IMR-90 (cell line): ENCODE data around the gene SEBOX. TPM values are rescaled to one million over a fixed set of nuclear protein-coding genes. Genes with fewer than 3 reads are reported as not detected.

Experiments
- ATAC-seq: fragments of 200-7000 bp; cut with Tn5 transposase; 2 replicates; pipeline ENCODE4 v1.9.1; 2020; ENCODE audit warnings: low read depth, mild to moderate bottlenecking, moderate library complexity
- BruUV-seq: library from RNA; stranded (reverse); fragments of 400-500 nt; replicated peaks from 2 replicates; lab custom pipeline; 2021; lab: Mats Ljungman, UMichigan
- CTCF ChIA-PET: fragments of 300-600 bp; formaldehyde crosslinking; extraction: SDS; loops from one replicate; lab custom pipeline; 2021; ENCODE audit warnings: antibody characterized with exemption; lab: Yijun Ruan, JAX
- POLR2A ChIA-PET: fragments of 300-600 bp; sonication (Branson Sonifier 250); formaldehyde crosslinking; loops from one replicate; lab custom pipeline; 2022; ENCODE audit warnings: antibody characterized with exemption; ENCODE audit not compliant: unreplicated experiment; lab: Charles Lee
- DNase-seq: peaks from one replicate; pipeline ENCODE4 v3.0.0; 2013
- H2AFZ ChIP-seq: replicated peaks from 2 replicates; pipeline ENCODE3; 2013; ENCODE audit warnings: low read length, mild to moderate bottlenecking; ENCODE audit not compliant: poor library complexity
- H2AK5ac ChIP-seq: 2 replicates; pipeline ENCODE4 v1.6.1; 2013; ENCODE audit warnings: low read depth, low read length, inconsistent platforms
- H2AK9ac ChIP-seq: replicated peaks from 2 replicates; pipeline ENCODE3; 2013; ENCODE audit warnings: mild to moderate bottlenecking, low read depth, low read length, moderate library complexity; ENCODE audit not compliant: poor library complexity
- H2BK120ac ChIP-seq: 2 replicates; pipeline ENCODE4 v1.6.1; 2013; ENCODE audit warnings: low read depth, low read length, inconsistent platforms
- H2BK15ac ChIP-seq: 3 replicates; pipeline ENCODE4 v1.6.1; 2013; ENCODE audit warnings: low read depth, low read length, inconsistent platforms
- H2BK20ac ChIP-seq: 2 replicates; pipeline ENCODE4 v1.6.1; 2013; ENCODE audit warnings: low read depth, mild to moderate bottlenecking, inconsistent platforms, low read length, moderate library complexity
- H2BK5ac ChIP-seq: 2 replicates; pipeline ENCODE4 v1.6.1; 2013; ENCODE audit warnings: mild to moderate bottlenecking, low read depth, low read length, inconsistent platforms; ENCODE audit not compliant: poor library complexity, severe bottlenecking
- H3K14ac ChIP-seq: replicated peaks from 2 replicates; pipeline ENCODE4 v1.6.1; 2013; ENCODE audit warnings: low read depth, low read length, inconsistent platforms
- H3K18ac ChIP-seq: 2 replicates; pipeline ENCODE4 v1.6.1; 2013; ENCODE audit warnings: low read depth, low read length, control low read depth
- H3K23ac ChIP-seq: 2 replicates; pipeline ENCODE4 v1.6.1; 2013; ENCODE audit warnings: low read depth, low read length, inconsistent platforms
- H3K27ac ChIP-seq: 2 replicates; pipeline ENCODE4 v1.5.1; 2013; ENCODE audit warnings: mild to moderate bottlenecking, control low read depth, low read length; ENCODE audit not compliant: insufficient read depth
- H3K27me3 ChIP-seq: 2 replicates; pipeline ENCODE4 v1.6.1; 2013; ENCODE audit warnings: low read length; ENCODE audit not compliant: control insufficient read depth, insufficient read depth
- H3K36me3 ChIP-seq: 2 replicates; pipeline ENCODE4 v1.6.1; 2013; ENCODE audit warnings: low read length, mixed read lengths; ENCODE audit not compliant: control insufficient read depth, insufficient read depth
- H3K4ac ChIP-seq: 2 replicates; pipeline ENCODE4 v1.6.1; 2013; ENCODE audit warnings: low read depth, low read length, inconsistent platforms
- H3K4me1 ChIP-seq: 2 replicates; pipeline ENCODE4 v1.6.1; 2013; ENCODE audit warnings: low read length, mixed read lengths; ENCODE audit not compliant: control insufficient read depth, insufficient read depth
- H3K4me2 ChIP-seq: 2 replicates; pipeline ENCODE4 v1.6.1; 2013; ENCODE audit warnings: low read depth, mild to moderate bottlenecking, control low read depth, low read length, moderate library complexity
- H3K4me3 ChIP-seq: 2 replicates; pipeline ENCODE4 v1.5.1; 2013; ENCODE audit warnings: low read depth, mild to moderate bottlenecking, control low read depth, low read length, moderate library complexity; ENCODE audit not compliant: insufficient read depth
- H3K56ac ChIP-seq: 2 replicates; pipeline ENCODE4 v1.6.1; 2013; ENCODE audit warnings: low read length, inconsistent platforms; ENCODE audit not compliant: insufficient read depth; ENCODE audit errors: extremely low read depth
- H3K79me1 ChIP-seq, 2 experiments: 2 replicates each; pipeline ENCODE4 v1.6.1; 2013; ENCODE audit warnings: low read length in 2 of 2, inconsistent platforms in 1 of 2, low read depth in 1 of 2
- H3K9ac ChIP-seq: 2 replicates; pipeline ENCODE4 v1.6.1; 2013; ENCODE audit warnings: low read depth, low read length, control low read depth
- H3K9me1 ChIP-seq: 2 replicates; pipeline ENCODE4 v1.6.1; 2013; ENCODE audit warnings: low read length, inconsistent platforms; ENCODE audit not compliant: insufficient read depth
- H3K9me3 ChIP-seq: 2 replicates; pipeline ENCODE4 v1.6.1; 2013; ENCODE audit warnings: low read length; ENCODE audit not compliant: control insufficient read depth, insufficient read depth
- H4K20me1 ChIP-seq: 2 replicates; pipeline ENCODE4 v1.6.1; 2013; ENCODE audit warnings: low read length, inconsistent platforms; ENCODE audit not compliant: insufficient read depth
- H4K5ac ChIP-seq: 2 replicates; pipeline ENCODE4 v1.6.1; 2013; ENCODE audit warnings: mild to moderate bottlenecking, low read depth, low read length, control low read depth
- H4K8ac ChIP-seq, 2 experiments: 2 replicates each; pipeline ENCODE4 v1.6.1; 2013; ENCODE audit warnings: low read depth in 2 of 2, low read length in 2 of 2, control low read depth in 1 of 2, inconsistent platforms in 1 of 2
- H4K91ac ChIP-seq: 2 replicates; pipeline ENCODE4 v1.6.1; 2013; ENCODE audit warnings: low read depth, low read length, inconsistent platforms; ENCODE audit not compliant: insufficient read depth
- CEBPB ChIP-seq: IDR thresholded peaks from 2 replicates; pipeline ENCODE4 v1.6.1; 2012; ENCODE audit warnings: low read depth, low read length, improper control_type of control experiment
- CHD1 ChIP-seq: IDR thresholded peaks from 2 replicates; pipeline ENCODE4 v1.6.1; 2012; ENCODE audit warnings: low read depth, low read length, improper control_type of control experiment
- FOS ChIP-seq: fragments of 150-350 bp; IDR thresholded peaks from 2 replicates; pipeline ENCODE4 v1.6.1; 2016; ENCODE audit warnings: low read depth, low read length
- MAZ ChIP-seq: IDR thresholded peaks from 2 replicates; pipeline ENCODE4 v1.6.1; 2012; ENCODE audit warnings: low read depth, mild to moderate bottlenecking, low read length, improper control_type of control experiment, moderate library complexity, borderline replicate concordance
- NFE2L2 ChIP-seq: fragments of 150-350 bp; IDR thresholded peaks from 2 replicates; pipeline ENCODE4 v1.6.1; 2016; ENCODE audit warnings: low read depth, mild to moderate bottlenecking, low read length
- POLR2A ChIP-seq: IDR thresholded peaks from 2 replicates; pipeline ENCODE4 v1.6.1; 2012; ENCODE audit warnings: mild to moderate bottlenecking, low read depth, low read length
- RAD21 ChIP-seq: IDR thresholded peaks from 2 replicates; pipeline ENCODE4 v1.6.1; 2012; ENCODE audit warnings: low read length, improper control_type of control experiment
- SMC3 ChIP-seq: fragments of 150-350 bp; IDR thresholded peaks from 2 replicates; pipeline ENCODE4 v1.6.1; 2016; ENCODE audit warnings: low read depth, mild to moderate bottlenecking, antibody characterized with exemption, low read length, moderate library complexity
- WGBS, 2 experiments: methylation state at CpG; one replicate each; pipeline versions ENCODE4 v1.1.5 to v1.1.7; 2013; ENCODE audit warnings: missing lambda C conversion rate in 2 of 2; ENCODE audit not compliant: insufficient read length in 1 of 2; ENCODE audit errors: extremely low coverage in 2 of 2; 5-methylcytosine and 5-hydroxymethylcytosine counted together
- dilution Hi-C: fragments of 300-500 bp; cut with HindIII; formaldehyde crosslinking; loops from one replicate; pipeline ENCODE4 v1.14.3; 2018; ENCODE audit warnings: low sequenced_read_pairs; ENCODE audit not compliant: unreplicated experiment
- in situ Hi-C: fragments of 300-500 bp; cut with MboI; formaldehyde crosslinking; loops from 3 replicates; pipeline ENCODE4 v1.14.3; 2019; ENCODE audit warnings: low sequenced_read_pairs, inconsistent platforms, mixed read lengths
- intact Hi-C: fragments of 100-400 bp; cut with micrococcal nuclease; formaldehyde crosslinking; loops from 2 replicates; pipeline ENCODE4 v1.10.0; 2022
- polyA plus RNA-seq, 3 experiments: library from polyadenylated mRNA; depleted of rRNA; stranded (reverse); fragments of >200 nt; gene quantifications; 2 replicates each; pipeline ENCODE4 v1.2.3, GENCODE V29; 2012; ENCODE audit warnings: low replicate concordance in 1 of 3
- total RNA-seq: library from RNA; depleted of rRNA; stranded (reverse); fragments of >200 nt; gene quantifications from 2 replicates; pipeline ENCODE4 v1.2.3, GENCODE V29; 2012
- TF ChIP-seq, protein P1 (sequence below): fragments of 150-350 bp; IDR thresholded peaks from 2 replicates; pipeline ENCODE4 v1.6.1; 2016; ENCODE audit warnings: low read depth, mild to moderate bottlenecking, low read length, moderate library complexity, borderline replicate concordance

The SEBOX gene
- total and polyA plus RNA-seq, 2 of the 4 experiments (the other 2 are of a cell fraction) = not detected

DNA sequence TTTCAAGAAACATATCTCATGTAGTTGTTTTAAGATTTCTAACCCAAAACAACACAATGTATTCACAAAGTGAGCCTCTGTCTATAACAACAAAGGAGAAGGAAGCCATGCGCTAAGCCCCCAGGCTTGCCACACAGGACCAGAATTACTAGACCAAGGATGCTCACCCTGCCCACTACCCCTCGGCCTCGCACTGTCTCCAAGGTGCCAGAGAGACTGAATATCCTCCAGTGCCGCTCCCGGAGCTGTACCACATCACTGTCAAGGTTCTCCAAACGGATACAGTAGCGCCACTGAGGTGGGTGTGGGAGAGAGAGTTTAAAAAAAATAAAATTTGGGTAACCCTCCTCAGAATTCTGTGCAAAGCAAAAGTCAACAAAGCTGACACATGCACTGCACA lies 14.7 kb downstream of the SEBOX start:
- no peak overlapping the region for H3K9ac ChIP-seq
- intact Hi-C loops = no loop called here
- no peak overlapping the region for H3K14ac ChIP-seq
- H2BK120ac ChIP-seq = no peak overlapping the region
- no peak overlapping the region for H4K5ac ChIP-seq
- H3K4ac ChIP-seq = no peak overlapping the region
- no peak overlapping the region for H2AK5ac ChIP-seq
- H3K9me3 ChIP-seq = no peaks in the 10 kb centered on the region
- peaks cover 13% of the 10 kb centered on the region for H4K20me1 ChIP-seq
- no peak overlapping the region for H3K27ac ChIP-seq
- H2AK9ac ChIP-seq = no peak overlapping the region
- no peak overlapping the region for H2BK5ac ChIP-seq
- peaks cover 68% of the 10 kb centered on the region for H3K36me3 ChIP-seq
- no peak overlapping the region for H3K18ac ChIP-seq
- ATAC-seq (no peak), DNase-seq (no peak)
- in situ Hi-C loops = no loop called here
- H3K4me2 ChIP-seq = no peak overlapping the region
- H3K4me1 ChIP-seq = peaks cover 16% of the 10 kb centered on the region
- dilution Hi-C loops = no loop called here
- no peak overlapping the region for H3K56ac ChIP-seq
- ChIA-PET CTCF (no interaction called here), POLR2A (no interaction called here)
- BruUV-seq = no TSS peak
- H2AFZ ChIP-seq = no peak overlapping the region
- H2BK15ac ChIP-seq = no peak overlapping the region
- TF ChIP-seq SMC3 (no peak), CEBPB (no peak), POLR2A (no peak), NFE2L2 (no peak), CHD1 (no peak), MAZ (no peak), FOS (no peak), RAD21 (no peak)
- TF ChIP-seq, protein P1, sequence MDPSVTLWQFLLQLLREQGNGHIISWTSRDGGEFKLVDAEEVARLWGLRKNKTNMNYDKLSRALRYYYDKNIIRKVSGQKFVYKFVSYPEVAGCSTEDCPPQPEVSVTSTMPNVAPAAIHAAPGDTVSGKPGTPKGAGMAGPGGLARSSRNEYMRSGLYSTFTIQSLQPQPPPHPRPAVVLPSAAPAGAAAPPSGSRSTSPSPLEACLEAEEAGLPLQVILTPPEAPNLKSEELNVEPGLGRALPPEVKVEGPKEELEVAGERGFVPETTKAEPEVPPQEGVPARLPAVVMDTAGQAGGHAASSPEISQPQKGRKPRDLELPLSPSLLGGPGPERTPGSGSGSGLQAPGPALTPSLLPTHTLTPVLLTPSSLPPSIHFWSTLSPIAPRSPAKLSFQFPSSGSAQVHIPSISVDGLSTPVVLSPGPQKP = no peak
- no peak overlapping the region for H4K8ac ChIP-seq
- H3K27me3 ChIP-seq = no peaks in the 10 kb centered on the region
- H4K91ac ChIP-seq = no peak overlapping the region
- H3K23ac ChIP-seq = no peak overlapping the region
- H3K79me1 ChIP-seq = peaks cover 24 to 56% of the 10 kb centered on the region in 2 experiments
- H3K4me3 ChIP-seq = no peak overlapping the region
- no CpG with 5 or more reads among the region's 7 CpGs for WGBS, 2 experiments
- H3K9me1 ChIP-seq = peaks cover 11% of the 10 kb centered on the region; the same call in 1 of the 2 replicates
- no peak overlapping the region for H2BK20ac ChIP-seq
